GM13976 (cell line): ENCODE measurements around the gene AADAT.

ENCODE experiments used
- DNase-seq: peaks from one replicate; pipeline ENCODE4 v3.0.0; 2012; ENCODE audit warnings: low spot score
- CTCF ChIP-seq: IDR thresholded peaks from 2 replicates; pipeline ENCODE4 v1.5.1; 2012; ENCODE audit warnings: borderline replicate concordance, mild to moderate bottlenecking; ENCODE audit not compliant: insufficient read depth; ENCODE audit errors: extremely low read depth, missing control alignments, control extremely low read depth
- in situ Hi-C: fragments of 300-500 bp; cut with MboI; formaldehyde crosslinking; loops from one replicate; pipeline ENCODE4 v1.12.0; 2022; ENCODE audit warnings: low sequenced_read_pairs, mixed read lengths, inconsistent platforms; ENCODE audit not compliant: unreplicated experiment

Gene AADAT

GRCh38 chr4:170027181-170027829, 62.5 kb downstream of the AADAT start:
- peak; percentile 91 for DNase-seq
- no peak for TF ChIP-seq CTCF
- in situ Hi-C loops: loop anchor here (25.0 kb wide), 1 partner anchor 415 kb away; the partner anchor contains the start of genes CLCN3 and NEK1

- DNase-seq: peak; percentile 91
- no peak for TF ChIP-seq CTCF
- in situ Hi-C loops: loop anchor here (25.0 kb wide), 1 partner anchor 414 kb away; the partner anchor contains the start of genes CLCN3 and NEK1
Observed at GRCh38 chr4:170026253-170027021, 63.3 kb downstream of the AADAT start, which contains the start of gene MFAP3L. MFAP3L (minus strand) TSS chr4:170026395; CDS start chr4:170005877, 20,518 bp downstream.

GRCh38 chr4:170025523-170026252, 64.1 kb downstream of the AADAT start:
- in situ Hi-C loops: loop anchor here (25.0 kb wide), 1 partner anchor 413 kb away; the partner anchor contains the start of genes CLCN3 and NEK1
- no peak for TF ChIP-seq CTCF
- DNase-seq: no peak

- no peak for DNase-seq
- no peak for TF ChIP-seq CTCF
- in situ Hi-C loops: no loop called here
Observed at GRCh38 chr4:170022211-170022610, 67.5 kb downstream of the AADAT start.

- TF ChIP-seq CTCF: no peak
- in situ Hi-C loops: no loop called here
- DNase-seq: no peak
Observed at GRCh38 chr4:170017252-170017651, 72.5 kb downstream of the AADAT start.

GRCh38 chr4:170015285-170015684, 74.5 kb downstream of the AADAT start:
- DNase-seq: no peak
- in situ Hi-C loops: no loop called here
- TF ChIP-seq CTCF: no peak
